ENCODE measurements around the gene SORCS2. TPM values are rescaled to one million over a fixed set of nuclear protein-coding genes. Genes with fewer than 3 reads are reported as not detected.

Gene SORCS2
- total RNA-seq, 1 donor from 2014 or later = 1.2 TPM

DNA sequence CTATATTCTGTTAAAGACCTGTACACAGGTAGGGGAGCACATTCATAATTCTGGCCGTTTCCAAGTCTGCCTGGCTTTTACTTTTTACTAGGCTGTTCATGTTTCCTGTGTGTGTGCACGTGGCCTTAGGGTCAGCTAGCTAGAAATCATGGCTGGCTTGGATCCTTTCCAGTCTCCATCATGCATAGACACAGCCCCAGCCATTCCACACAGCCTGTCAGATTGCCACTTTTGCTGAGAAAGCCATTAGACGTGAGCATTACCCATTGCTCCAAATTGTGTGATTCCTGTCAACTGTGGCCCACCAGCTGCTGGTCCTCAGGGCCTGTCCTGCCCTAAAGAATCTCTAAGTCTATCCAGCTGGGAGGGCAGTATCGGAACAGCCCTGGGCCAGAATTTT lies 11.4 kb upstream of the SORCS2 start:
- no peak for DNase-seq
- intact Hi-C loops (cut with DNase I) = no loop called here
- ATAC-seq (ENCODE audit: poor library complexity) = no peak

DNA sequence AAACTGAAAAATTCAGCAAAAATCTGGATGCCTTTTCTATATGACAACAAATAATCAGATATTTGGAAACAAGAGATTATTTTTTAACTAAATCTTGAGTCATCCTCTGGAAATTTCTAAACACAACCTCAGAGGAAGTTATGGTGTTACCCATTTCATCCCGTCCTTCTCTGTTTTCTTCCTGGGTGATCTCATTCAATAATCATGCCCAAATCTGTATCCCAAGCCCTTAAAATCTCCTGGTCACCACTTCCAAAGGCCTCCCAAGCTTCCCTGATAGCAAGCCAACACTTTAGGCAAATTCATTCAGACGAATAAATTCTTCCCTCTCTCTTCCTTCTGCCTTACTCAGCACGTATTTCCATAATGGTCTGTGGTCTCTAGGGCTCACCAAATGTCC lies 9.7 kb upstream of the SORCS2 start:
- ATAC-seq (ENCODE audit: poor library complexity) (no peak), DNase-seq (no peak)
- intact Hi-C loops (cut with DNase I) = no loop called here

DNA sequence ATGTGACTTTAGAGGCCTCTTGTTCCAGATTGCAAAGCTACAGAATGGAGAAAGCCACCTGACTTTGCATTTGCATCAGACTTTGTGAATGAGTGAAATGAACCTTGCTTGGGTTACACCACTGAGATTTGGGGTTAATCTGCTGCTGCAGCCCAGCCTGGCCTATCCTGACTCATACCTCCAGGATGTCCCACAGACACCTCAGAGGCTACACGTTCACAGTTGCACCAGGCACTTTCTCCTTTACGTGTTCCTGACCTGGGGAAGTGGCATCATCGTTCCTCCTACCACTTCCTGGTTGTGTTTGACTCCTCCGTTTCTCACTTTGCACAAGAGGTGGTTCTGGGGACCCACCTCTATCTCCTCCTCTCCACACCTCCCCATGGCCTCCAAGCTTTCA lies 9.2 kb upstream of the SORCS2 start:
- ATAC-seq (ENCODE audit: poor library complexity) = no peak
- intact Hi-C loops (cut with DNase I) = no loop called here
- DNase-seq = no peak

DNA sequence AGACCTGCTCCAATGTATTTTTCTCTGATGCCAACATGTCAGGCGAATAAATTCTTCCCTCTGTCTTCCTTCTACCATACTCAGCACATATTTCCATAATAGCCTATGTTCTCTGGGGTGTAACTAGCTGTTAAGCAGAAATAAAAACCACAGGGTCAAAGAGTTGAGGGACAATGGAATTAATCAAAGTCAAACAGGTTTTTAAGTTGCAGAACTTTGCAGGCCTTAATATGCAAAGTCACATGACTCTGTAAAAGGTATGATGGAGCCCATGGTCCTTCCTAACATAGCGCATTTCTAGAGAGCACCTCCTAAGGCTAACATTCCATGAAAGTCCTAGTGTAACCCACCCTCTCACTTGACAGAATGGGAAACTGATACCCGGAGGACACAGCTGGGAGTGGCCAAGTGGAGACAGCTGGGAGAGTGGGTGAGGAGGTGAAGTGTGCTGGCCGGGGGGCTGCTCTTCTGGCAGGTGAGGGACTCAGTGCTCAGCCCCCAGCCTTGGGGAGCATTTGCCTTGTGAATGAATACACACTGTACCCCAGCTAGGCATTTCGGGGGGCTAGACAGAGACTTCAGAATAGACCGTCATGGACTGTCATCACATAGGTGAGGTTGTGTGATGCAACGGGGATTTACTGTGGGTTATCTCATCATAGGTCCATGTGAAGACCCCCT lies 8.4 kb upstream of the SORCS2 start:
- DNase-seq (no peak), ATAC-seq (ENCODE audit: poor library complexity) (no peak)
- intact Hi-C loops (cut with DNase I) = no loop called here

DNA sequence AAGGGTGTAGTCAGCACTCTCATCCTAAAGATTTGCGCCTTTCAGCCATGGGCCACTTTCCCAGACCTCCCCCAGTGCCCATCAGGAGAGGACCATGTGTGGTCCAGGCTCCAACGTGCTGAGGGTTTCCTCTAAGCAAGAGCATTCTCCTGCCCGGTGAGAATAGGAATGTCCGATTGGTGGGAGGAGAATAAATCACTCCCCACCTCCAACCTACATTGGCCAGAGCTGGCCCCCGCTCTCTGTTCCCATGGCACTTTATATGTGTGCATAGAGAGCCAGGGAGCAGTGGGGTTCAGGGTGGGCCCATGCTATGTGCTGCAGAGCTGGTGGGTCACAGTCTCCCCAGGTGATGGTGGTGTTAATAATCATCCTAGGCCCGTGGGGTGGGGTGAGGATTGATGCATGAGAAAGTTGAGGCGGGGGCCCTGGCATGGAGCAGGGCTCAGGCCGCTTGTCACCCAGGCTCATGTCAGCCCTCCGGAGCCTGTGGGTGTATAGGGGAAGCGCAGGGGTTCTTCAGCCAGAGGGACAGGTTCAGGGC lies 6.8 kb upstream of the SORCS2 start:
- ATAC-seq (ENCODE audit: poor library complexity) (no peak), DNase-seq (no peak)
- intact Hi-C loops (cut with DNase I) = no loop called here

DNA sequence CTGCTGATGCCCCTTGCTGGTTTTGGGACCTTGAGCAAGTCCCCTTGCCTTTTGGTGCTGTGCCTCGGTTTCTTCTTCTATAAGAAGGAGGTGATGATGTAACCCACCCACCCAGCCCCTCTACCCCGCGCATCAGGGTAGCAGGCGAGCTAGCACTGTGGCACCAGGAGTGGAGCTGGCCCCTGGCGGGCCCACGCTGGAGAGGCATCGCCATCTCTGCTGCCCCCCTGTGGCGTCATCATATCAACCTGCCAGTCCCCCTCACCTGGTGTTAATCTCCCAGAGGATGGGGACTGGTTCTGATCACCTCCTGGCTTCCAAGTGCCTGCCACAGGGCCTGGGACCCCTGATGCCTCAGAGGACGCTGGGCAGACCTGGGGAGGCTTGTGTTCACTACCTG lies 6.3 kb upstream of the SORCS2 start:
- no peak for ATAC-seq (ENCODE audit: poor library complexity)
- DNase-seq = no peak
- intact Hi-C loops (cut with DNase I) = no loop called here

DNA sequence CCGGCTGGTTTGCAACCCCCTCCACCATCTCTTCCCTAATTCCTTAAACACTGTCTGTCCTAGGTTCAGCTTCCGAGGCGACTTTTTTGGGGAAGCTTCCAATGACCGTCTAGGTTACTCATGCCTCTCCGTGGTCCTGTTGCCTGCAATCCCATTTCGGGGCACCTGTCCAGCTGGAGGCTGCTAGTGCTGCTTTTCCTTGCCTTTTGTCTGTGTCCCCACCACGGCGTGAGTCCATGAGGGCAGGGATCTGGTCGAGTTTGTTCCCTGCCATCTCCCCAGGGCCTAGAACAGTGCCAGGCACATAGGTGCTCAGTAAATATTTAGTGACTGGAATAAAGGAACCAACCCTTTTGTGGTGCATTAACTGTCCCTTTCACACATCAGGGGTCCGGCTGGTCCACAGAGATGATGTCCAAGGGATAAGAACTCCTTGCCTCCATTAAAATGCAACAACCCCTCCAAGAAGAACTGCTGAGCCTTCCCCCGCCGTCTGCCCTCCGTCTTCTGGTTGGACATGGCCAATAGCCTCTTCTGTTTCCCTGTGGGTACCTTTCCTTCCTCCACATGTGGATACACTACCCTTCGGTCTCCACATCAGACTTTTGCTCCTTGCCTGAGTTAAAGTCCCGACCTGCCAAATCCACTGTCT lies 5.7 kb upstream of the SORCS2 start:
- DNase-seq = no peak
- intact Hi-C loops (cut with DNase I) = no loop called here
- no peak for ATAC-seq (ENCODE audit: poor library complexity)

DNA sequence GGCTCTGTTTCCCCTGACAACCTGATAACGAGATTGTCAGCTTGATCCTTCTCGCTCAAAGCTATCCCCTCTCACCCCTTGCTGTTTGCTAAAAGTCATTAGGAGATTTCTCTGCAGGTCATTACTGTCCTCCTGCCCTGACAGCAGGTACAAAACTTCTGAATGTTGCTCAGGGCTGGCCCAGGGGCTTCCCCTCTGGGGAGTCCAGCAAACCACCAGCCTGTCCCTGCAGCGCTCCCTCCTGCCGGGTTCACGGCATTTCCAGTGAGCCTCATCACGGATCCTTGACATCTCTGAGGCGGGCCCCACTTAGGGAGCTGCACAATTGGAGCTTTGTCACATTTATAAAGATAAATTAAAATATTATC lies 5.2 kb upstream of the SORCS2 start:
- DNase-seq = no peak
- intact Hi-C loops (cut with DNase I) = no loop called here

DNA sequence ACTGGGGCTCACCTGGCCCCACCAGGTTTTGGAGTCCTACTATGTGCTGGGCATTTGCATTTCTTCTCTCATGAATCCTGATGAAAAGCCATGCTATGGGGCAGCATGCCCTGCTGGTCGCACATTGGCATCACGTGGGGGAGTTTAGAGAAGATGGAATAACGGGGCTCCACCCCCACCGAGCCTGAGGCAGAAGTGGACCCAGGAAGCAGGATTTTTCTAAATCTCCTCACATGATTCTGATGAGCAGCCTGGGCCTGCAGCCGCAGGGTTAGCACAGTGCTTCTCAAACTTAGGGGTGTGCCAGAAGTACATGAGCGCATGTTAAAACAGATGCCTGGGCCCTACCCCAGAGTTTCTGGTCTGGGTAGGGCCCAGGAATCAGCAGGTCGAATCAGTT lies 4.6 kb upstream of the SORCS2 start:
- intact Hi-C loops (cut with DNase I) = no loop called here
- ATAC-seq (ENCODE audit: poor library complexity) = no peak
- no peak for DNase-seq

More for the DNA sequence above, 5.2 kb upstream of the SORCS2 start:
- no peak for ATAC-seq (ENCODE audit: poor library complexity)

DNA sequence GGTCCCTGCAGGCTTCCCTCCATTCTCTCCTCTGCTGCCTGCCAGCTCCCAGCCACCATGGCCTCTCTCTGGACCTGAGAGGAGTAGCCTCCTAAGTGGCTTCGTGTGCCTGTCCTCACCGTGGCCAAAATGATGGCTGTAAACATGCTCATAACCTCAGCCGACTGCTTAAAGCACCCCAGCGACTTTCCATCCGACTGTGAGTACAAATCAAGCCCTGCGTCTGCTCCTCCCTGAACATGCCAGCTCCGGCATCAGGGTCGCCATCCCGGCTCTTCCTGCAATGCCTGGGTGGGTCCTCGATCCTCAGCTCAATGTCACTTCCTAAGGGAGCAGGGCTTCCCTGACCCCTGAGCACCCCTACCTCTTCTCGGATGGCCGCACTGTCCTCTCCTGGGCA lies 3.3 kb upstream of the SORCS2 start:
- ATAC-seq (ENCODE audit: poor library complexity) (no peak), DNase-seq (no peak)
- intact Hi-C loops (cut with DNase I) = no loop called here

DNA sequence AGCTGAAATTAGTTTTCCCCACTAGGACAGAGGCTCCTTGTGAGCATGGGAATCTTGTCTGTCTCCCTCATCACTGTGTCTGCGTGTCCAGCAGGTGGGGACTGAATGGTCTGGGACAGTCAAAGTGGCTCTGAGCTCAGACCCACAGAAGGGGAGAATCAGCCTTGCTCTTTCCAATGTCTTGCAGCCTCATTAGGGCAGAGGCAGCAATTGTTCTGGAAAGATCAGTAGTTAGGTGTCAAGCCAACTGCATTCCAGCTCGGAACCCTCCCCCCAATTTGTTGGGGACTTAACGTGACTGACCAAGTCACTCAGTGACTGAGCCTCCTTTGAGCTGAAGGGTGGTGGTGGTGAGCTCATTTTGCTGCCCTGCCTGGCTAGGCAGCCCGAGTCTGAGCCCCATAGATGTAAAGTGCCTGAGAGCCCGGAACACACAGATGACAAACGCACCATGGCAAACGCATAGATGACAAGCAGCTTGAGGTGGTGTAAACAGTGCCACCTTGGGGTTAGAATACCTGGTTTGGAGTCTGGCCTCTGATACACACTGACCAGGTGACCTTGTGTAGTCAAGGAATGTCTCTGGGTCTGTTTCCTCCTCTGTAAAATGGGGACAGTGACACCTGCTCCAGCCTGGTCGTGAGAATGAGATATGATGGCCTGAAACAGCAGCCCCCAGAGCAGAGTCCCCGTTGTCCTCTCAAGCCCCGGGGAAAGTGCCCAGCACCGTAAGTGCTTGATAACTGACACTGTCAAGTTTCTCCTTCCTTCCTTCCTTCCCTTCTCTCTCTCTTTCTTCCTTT lies 2.7 kb upstream of the SORCS2 start:
- intact Hi-C loops (cut with DNase I) = loop anchor here (5.0 kb wide), 1 partner anchor 528 kb away; no protein-coding TSS in a partner anchor
- ATAC-seq (ENCODE audit: poor library complexity) = no peak
- DNase-seq = no peak

DNA sequence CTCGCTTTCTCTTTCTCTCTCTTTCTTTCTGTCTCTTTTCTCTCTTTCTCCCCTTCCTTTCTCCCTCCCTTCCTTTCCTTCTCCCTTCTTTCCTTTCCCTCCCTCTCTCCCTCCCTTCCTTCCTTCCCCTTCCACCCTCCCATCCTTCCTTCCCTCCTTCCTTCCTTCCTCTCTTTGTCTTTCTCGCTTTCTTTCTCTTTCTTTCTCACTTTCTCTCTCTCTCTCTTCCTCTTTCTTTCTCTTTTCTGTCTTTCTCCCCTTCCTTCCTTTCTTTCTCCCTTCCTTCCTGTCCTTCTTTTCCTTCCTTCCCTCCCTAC lies 2.1 kb upstream of the SORCS2 start:
- intact Hi-C loops (cut with DNase I) = loop anchor here (5.0 kb wide), 1 partner anchor 527 kb away; no protein-coding TSS in a partner anchor

DNA sequence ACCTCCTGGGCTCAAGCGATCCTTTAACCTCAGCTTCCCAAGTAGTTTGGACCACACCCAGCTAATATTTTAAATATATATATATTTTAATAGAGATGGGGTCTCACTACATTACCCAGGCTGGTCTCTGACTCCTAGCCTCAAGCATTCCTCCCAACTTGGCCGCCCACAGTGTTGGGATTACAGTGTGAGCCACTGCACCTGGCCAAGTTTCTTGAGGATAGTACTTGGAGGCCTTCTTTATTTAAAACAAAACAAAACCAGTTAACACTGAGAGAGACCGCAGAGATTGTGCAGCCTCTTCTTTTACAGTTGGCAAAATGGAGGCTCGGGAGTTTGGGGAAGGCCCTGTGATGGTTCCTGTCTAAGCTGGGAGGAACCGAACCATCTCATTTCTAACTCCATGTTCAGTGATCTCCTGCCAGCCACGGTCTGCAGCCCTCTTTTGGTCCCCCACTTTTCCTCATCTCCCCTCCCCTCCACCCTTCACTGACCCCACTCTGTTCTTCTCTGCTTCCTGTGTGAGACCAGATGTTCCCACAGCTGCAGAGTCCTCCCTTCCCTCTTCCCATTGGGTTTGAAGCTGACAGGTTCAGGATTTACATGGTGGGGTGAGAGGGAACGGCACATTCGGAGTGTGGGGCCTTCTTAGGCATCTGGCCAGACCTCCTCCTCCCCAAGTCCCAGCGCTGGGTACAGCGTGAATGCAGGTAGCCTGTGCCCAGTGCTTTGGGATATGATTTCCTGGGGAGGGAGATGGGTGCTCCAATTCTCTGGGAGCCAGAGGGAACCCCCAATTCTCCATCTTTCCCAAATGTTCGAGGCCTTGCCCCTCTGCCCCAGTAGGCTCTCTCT lies 1.4 kb upstream of the SORCS2 start:
- ATAC-seq (ENCODE audit: poor library complexity) (no peak), DNase-seq (no peak)
- intact Hi-C loops (cut with DNase I) = loop anchor here (5.0 kb wide), 1 partner anchor 526 kb away; no protein-coding TSS in a partner anchor

More for the DNA sequence above, 2.1 kb upstream of the SORCS2 start:
- ATAC-seq (ENCODE audit: poor library complexity) (no peak), DNase-seq (no peak)

DNA sequence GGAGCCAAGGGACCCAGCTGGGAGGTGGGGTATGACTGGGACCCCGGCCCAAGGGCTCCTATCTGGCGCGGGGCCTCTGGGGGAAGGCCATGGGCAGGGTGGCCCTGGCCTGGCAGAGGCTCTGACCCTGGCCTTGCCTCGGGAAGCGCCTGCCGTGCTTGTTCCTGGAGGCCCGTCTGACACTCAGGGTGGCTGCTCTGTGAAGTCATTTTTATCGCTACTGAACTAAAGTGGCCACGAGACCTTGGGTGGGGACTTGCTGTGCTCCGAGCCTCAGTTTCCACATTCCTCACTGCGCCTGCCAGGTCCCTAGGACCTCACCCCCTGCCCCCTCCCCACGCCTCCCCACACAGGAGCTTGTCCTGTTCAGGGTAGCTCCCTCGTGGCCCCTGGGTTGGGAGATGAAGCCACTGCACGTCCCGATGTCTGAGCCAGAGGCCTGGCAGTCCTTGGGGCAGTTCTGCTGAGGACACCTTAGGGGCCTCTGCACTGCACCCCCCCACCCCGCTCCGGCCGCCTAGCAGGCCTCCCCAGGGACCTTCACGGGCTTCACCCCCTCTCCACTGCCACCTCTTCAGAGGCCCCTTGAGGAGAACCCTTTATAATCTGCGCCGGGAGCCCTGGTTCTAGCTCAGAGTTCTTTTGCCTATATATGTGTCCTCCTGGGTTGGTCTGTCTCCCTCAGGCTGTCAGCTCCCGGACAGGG lies 639 bp upstream of the SORCS2 start:
- no peak for ATAC-seq (ENCODE audit: poor library complexity)
- intact Hi-C loops (cut with DNase I) = loop anchor here (2.0 to 5.0 kb wide), 2 partner anchors 105 to 526 kb away; no protein-coding TSS in a partner anchor
- no peak for DNase-seq

DNA sequence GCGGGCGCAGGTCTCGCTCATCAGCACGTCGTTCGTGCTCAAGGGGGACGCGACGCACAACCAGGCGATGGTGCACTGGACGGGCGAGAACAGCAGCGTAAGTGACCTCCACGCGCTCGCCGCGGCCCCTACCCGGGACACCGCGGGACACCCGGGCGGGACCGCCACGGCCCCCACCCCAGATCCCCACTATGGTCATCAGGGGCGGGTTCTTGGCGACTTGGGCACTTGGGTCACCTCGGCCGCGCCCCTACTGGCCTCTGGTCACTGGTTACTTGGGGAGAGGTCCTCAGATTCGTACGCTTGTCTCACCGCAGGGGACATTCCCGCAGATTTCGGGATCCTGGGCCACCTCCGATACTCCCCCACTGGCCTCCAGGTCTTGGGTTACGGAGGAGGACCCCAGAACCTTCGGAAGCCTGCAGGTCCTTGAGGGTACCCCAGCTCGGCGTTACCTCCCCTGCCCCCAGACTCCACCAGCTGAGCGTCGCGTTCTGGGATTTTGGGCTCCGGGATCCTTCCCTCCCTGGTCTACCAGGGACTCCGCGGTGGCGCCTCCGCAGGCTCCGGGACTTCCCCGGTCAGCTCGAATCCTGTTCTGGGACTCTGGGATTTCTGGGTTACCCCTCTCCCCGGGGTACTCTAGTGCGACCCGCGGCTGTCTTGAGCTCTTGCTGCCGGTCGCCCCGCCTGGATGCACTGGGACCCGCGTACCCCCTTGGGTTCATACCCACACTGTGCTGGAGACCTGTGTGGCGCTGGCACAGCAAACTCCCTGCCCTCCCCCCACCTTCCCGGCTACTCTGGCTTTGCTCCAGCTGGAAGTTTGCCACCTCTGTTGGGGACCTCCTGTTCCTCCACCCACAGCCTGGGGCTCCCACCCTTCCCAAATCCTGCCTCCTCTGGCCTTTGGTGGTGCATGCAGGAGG lies 956 bp downstream of the SORCS2 start:
- ATAC-seq (ENCODE audit: poor library complexity) (peak; percentile 33), DNase-seq (no peak)
- intact Hi-C loops (cut with DNase I) = loop anchor here (2.0 to 5.0 kb wide), 2 partner anchors 104 to 524 kb away; no protein-coding TSS in a partner anchor

DNA sequence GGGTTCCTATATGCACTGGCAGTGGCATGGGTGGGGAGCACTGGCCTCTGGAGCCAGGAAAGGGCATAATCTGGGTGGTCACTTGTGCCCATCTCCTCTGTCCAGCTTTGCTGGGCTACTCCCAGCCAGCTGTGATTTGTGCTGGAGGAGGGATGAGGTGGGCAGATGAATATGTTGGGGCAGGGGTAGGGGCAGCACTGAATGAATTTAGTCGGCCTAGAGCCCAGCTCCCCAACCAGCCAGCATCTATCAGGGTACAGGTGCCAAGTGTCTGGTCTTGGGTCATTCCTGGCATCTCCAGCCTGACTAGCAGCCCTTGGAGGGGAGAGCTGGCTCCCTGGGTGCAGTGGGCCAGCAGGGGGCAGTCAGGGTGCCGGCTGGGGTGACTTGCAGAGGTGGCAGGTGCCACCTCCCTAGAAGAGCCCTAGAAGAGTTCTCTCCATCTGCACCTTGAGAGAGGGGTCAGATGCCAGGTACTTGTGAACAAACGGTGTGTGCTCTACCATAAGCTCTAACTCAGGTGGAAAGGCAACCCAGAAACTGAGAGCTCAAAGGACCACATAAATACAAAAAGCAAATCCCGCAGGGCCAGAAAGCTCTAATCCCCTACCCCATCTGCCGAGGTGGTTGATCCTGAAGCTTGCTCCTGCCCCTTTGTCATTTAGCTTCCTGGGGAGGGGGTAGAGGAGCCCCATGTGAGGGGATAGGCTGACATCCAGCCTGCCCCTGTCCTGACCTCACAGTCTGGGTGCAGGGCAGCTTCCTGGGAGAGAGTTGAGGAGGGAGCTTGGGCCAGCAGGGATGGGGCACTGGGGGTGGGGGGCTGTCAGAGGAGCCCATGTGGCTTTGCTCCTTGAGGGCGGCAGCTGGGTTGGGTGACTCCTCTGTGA lies 2.2 kb downstream of the SORCS2 start:
- intact Hi-C loops (cut with DNase I) = loop anchor here (5.0 kb wide), 1 partner anchor 523 kb away; no protein-coding TSS in a partner anchor
- peak; percentile 50 for ATAC-seq (ENCODE audit: poor library complexity)
- no peak for DNase-seq

Data from Right ventricle myocardium superior (tissue), 1 donor.